Kidney (tissue), 14 donors: ENCODE measurements around the gene P3H2. TPM values are rescaled to one million over a fixed set of nuclear protein-coding genes. Genes with fewer than 3 reads are reported as not detected.

Experiments used
- DNase-seq, 5 donors: peaks; one replicate each; pipeline ENCODE4 v3.0.0-alpha.2; 2013 to 2020
- FAIRE-seq: peaks from 2 replicates; lab custom pipeline; 2012; peaks lifted over from hg19 to GRCh38; lab: Jason Lieb, UNC
- H3K27ac ChIP-seq, 2 donors: one replicate each; pipeline ENCODE4 v1.7.0; 2013; ENCODE audit warnings: low read depth in 2 of 2, low read length in 2 of 2, inconsistent platforms in 1 of 2
- H3K27me3 ChIP-seq: one replicate; pipeline ENCODE4 v1.7.1; 2013; ENCODE audit warnings: low read length, inconsistent platforms; ENCODE audit not compliant: control insufficient read depth, insufficient read depth
- H3K36me3 ChIP-seq, 3 donors: one replicate each; pipeline versions ENCODE4 v1.7.0 to v1.7.1; 2013; ENCODE audit warnings: low read length in 3 of 3, control low read depth in 1 of 3, inconsistent platforms in 1 of 3; ENCODE audit not compliant: insufficient read depth in 3 of 3, control insufficient read depth in 2 of 3
- H3K4me1 ChIP-seq, 3 donors: one replicate each; pipeline versions ENCODE4 v1.7.0 to v1.7.1; 2013; ENCODE audit warnings: low read length in 3 of 3, inconsistent platforms in 1 of 3, low read depth in 1 of 3; ENCODE audit not compliant: control insufficient read depth in 2 of 3, insufficient read depth in 2 of 3
- H3K4me3 ChIP-seq, 3 donors: one replicate each; pipeline versions ENCODE4 v1.7.0 to v1.8.1; 2013; ENCODE audit warnings: low read length in 3 of 3, control low read depth in 1 of 3, inconsistent platforms in 1 of 3
- H3K9ac ChIP-seq, 3 donors: one replicate each; pipeline versions ENCODE4 v1.7.0 to v1.7.1; 2013; ENCODE audit warnings: low read length in 3 of 3, control low read depth in 1 of 3, inconsistent platforms in 1 of 3
- H3K9me3 ChIP-seq, 3 donors: one replicate each; pipeline versions ENCODE4 v1.7.0 to v1.7.1; 2013; ENCODE audit warnings: low read length in 3 of 3, control low read depth in 1 of 3, inconsistent platforms in 1 of 3; ENCODE audit not compliant: control insufficient read depth in 2 of 3, insufficient read depth in 1 of 3
- intact Hi-C: fragments of 100-400 bp; cut with DNase I; formaldehyde crosslinking; loops from one replicate; pipeline ENCODE4 v1.11.1; 2022
- polyA plus RNA-seq: library from polyadenylated mRNA; stranded (reverse); fragments of 350-450 nt; fragmentation: Illumina TruSeq; extraction: RNeasy Lipid Tissue Mini Kit (QIAGEN cat#74804); gene quantifications from one replicate; pipeline ENCODE4 v1.2.3, GENCODE V29; 2014; ENCODE audit warnings: low read depth, low replicate concordance; ENCODE audit not compliant: insufficient read depth
- total RNA-seq: library from RNA; stranded (reverse); fragmentation: NEBNext Ultra II Directional; extraction: Animal tissue kit (Norgen Biotek cat#: 25700); gene quantifications from one replicate; pipeline ENCODE4 v1.2.1, GENCODE V29; 2021
- TF ChIP-seq, protein P1 (sequence below): IDR thresholded peaks from 3 replicates; pipeline ENCODE4 v1.5.1; 2012; ENCODE audit warnings: mild to moderate bottlenecking, moderate library complexity, borderline replicate concordance; ENCODE audit not compliant: insufficient read depth; ENCODE audit errors: extremely low read depth
- donor health status: control.
- donor health status: control.
- donor health status: control.
- donor health status: control.
- donor health status: control.
- donor health status: DM: yes; HTN: yes; CAD: no.
- donor health status: Normal renal cell carcinoma (clear cell type).

Gene P3H2
- total and polyA plus RNA-seq, 2 donors from 2014 or later: 57.2 to 103 TPM

DNA sequence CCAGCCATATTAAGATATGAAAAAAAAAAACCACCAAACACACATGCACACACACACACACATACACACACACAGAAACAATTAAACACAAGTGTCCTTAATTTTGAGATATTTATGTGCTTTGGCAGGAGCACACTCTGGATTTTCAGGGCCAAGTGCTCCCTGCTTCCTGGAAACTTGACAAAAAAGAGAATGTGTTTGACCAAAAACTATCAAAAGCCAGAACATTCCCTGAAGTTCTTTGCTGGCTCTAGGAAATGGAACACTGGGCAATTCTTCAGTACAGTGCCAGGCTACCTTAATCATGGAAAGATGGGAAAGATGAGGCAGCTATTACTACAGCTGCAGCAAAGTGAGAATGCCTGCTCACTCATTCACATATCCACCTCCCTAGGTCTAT, 44.6 kb downstream of the P3H2 start:
- peak overlapping the region; percentile 35 to 86 for H3K27ac ChIP-seq
- FAIRE-seq: no peak
- peak overlapping the region in 1 of 3 donors; percentile 20 for H3K9ac ChIP-seq

DNA sequence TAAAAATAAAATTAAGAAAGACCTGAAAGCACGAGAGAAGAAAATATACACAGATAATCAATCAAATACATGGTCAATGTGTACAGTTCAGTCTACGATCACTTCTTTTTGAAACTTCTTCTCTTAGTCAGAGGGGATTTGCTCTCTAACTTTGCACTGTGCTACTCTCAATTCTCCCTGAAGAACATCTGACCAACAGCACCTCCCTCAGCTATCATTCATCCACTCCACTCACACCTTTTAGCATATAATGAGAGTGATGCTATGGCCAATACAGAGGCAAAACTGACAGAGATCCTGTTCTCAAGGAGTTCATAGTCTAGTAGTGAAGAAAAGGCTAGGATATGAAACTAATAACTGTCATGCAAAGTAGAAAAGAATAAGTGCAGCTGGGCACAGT, 45.9 kb downstream of the P3H2 start:
- H3K36me3 ChIP-seq: no peaks in the 10 kb centered on the region
- FAIRE-seq: no peak

More for the DNA sequence above, 44.6 kb downstream of the P3H2 start:
- Histone ChIP-seq H3K36me3 (no peaks in the 10 kb centered on the region), H3K9me3 (no peaks in the 10 kb centered on the region), H3K27me3 (no peaks in the 10 kb centered on the region), H3K4me1 (peaks cover 21 to 38% (median 21%) of the 10 kb centered on the region in 3 donors), H3K4me3 (no peak overlapping the region)
- TF ChIP-seq, protein P1, sequence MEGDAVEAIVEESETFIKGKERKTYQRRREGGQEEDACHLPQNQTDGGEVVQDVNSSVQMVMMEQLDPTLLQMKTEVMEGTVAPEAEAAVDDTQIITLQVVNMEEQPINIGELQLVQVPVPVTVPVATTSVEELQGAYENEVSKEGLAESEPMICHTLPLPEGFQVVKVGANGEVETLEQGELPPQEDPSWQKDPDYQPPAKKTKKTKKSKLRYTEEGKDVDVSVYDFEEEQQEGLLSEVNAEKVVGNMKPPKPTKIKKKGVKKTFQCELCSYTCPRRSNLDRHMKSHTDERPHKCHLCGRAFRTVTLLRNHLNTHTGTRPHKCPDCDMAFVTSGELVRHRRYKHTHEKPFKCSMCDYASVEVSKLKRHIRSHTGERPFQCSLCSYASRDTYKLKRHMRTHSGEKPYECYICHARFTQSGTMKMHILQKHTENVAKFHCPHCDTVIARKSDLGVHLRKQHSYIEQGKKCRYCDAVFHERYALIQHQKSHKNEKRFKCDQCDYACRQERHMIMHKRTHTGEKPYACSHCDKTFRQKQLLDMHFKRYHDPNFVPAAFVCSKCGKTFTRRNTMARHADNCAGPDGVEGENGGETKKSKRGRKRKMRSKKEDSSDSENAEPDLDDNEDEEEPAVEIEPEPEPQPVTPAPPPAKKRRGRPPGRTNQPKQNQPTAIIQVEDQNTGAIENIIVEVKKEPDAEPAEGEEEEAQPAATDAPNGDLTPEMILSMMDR: no peak
- DNase-seq: peak in 2 of 5 donors; percentile 48 to 71
- intact Hi-C loops: no loop called here

DNA sequence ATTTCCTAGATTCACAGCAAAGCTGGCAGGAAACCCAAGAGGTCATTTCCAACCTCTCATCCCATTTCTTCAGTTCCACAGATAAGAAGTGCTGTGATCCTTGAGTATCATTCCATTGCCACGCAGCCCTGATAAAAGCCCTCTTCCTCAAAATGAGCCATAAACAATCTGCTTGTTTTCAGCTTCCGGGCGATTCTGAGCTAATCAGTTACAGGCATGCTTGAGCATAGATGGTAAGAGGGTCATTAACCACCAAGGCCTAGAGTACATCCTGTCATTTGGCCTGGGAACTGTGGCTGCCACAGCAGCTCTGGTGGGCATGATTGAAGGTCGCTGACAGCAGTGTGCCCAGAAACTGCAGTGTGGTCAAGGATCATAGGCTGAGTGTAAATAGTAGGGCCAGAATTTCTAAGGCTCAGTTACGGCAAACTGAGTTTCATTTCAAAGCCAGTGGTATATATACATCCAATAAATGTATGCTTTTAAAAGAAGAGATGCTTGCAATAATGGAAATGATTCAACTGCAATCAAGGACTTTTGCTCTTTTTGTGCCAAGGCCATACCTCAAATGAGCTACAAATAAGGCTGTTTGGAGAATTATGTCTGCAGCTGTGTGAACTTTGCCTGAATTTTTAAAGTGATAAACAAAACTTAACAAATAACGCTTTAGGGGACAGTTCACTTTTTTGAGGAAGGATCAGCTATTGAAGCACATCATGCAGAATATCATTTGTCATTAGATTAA, 47.3 kb downstream of the P3H2 start:
- H3K9me3 ChIP-seq: no peaks in the 10 kb centered on the region
- DNase-seq (peak; percentile 65 to 95 (median 89)), FAIRE-seq (no peak)
- peak overlapping the region in 1 of 3 donors; percentile 38 for H3K9ac ChIP-seq
- peak overlapping the region; percentile 54 to 73 for H3K27ac ChIP-seq
- intact Hi-C loops: no loop called here
- no peaks in the 10 kb centered on the region for H3K36me3 ChIP-seq
- H3K4me1 ChIP-seq: peaks cover 21 to 43% (median 21%) of the 10 kb centered on the region in 3 donors
- no peaks in the 10 kb centered on the region for H3K27me3 ChIP-seq
- peak overlapping the region in 1 of 3 donors; percentile 11 for H3K4me3 ChIP-seq
- TF ChIP-seq, protein P1: no peak

More for the DNA sequence above, 45.9 kb downstream of the P3H2 start:
- Histone ChIP-seq H3K9me3 (no peaks in the 10 kb centered on the region), H3K4me3 (no peak overlapping the region), H3K9ac (no peak overlapping the region), H3K27ac (no peak overlapping the region), H3K27me3 (no peaks in the 10 kb centered on the region), H3K4me1 (peaks cover 21 to 43% (median 23%) of the 10 kb centered on the region in 3 donors)
- TF ChIP-seq, protein P1: no peak
- DNase-seq: no peak
- intact Hi-C loops: no loop called here
